Liver (tissue), 3 donors: Measurements from ENCODE around the gene UNC5A.

ENCODE experiments used
- CTCF ChIP-seq: fragments of 150-350 bp; IDR thresholded peaks from 2 replicates; pipeline ENCODE4 v1.5.1; 2017; ENCODE audit warnings: improper control_type of control experiment, low read depth, low read length; ENCODE audit not compliant: missing input control
- EGR1 ChIP-seq, 2 donors: IDR thresholded peaks; 2 replicates each; pipeline ENCODE4 v1.6.1; 2016 to 2018; ENCODE audit warnings: antibody characterized with exemption in 2 of 2, low read depth in 2 of 2
- GABPA ChIP-seq, 2 donors: IDR thresholded peaks in 1 of 2; conservative IDR thresholded peaks in 1 of 2; 2 replicates each; pipeline ENCODE4 v1.6.1; 2016; ENCODE audit warnings: antibody characterized with exemption in 2 of 2, mild to moderate bottlenecking in 1 of 2, moderate library complexity in 1 of 2
- HNF4A ChIP-seq, 2 donors: conservative IDR thresholded peaks; 2 replicates each; pipeline ENCODE4 v1.6.1; 2016; ENCODE audit warnings: antibody characterized with exemption in 2 of 2, mild to moderate bottlenecking in 2 of 2
- JUND ChIP-seq, 2 donors: IDR thresholded peaks; 2 replicates each; pipeline ENCODE4 v1.6.1; 2016; ENCODE audit warnings: antibody characterized with exemption in 2 of 2
- MAX ChIP-seq: IDR thresholded peaks from 2 replicates; pipeline ENCODE4 v1.6.1; 2016; ENCODE audit warnings: antibody characterized with exemption
- SP1 ChIP-seq: IDR thresholded peaks from 2 replicates; pipeline ENCODE4 v1.6.1; 2018; ENCODE audit warnings: antibody characterized with exemption, mild to moderate bottlenecking
- donor health status: healthy.
- donor health status: healthy.

DNA sequence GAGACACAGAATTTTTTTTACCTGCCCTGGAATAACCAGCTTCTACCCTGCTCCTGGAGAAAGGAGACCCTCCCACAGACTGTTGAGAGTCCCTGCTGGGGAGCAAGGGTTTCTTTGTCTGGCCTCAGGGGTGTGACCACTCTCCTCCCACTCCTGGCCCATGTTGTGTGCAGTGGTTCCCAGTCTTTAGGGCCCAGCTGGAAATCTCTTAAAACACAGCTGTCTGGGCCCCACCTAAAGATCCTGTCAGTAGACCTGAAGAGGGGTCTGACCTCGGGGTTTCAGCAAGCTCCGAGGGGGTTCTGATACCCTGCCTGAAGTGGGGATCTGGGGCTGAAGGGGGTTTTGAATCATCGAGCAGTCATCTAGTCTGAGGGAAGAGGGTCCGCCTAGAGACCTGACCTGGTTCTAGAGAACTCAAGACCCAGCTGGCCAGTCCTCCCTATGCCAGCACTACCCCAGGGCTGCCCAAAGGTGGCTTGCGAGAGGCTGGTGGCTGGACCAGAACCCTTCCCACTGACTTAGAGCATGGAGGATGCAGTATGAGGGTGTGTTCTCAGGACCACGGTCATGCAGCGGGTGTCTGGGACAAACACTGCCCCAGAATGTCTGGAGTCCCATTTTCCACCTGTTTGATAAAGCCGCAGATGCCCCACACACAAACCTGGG is 8.1 kb upstream of the UNC5A start:
- no peak for TF ChIP-seq CTCF
- TF ChIP-seq HNF4A (conservative IDR thresholded peaks at IDR 0.05): no peak
- TF ChIP-seq GABPA (IDR thresholded peaks at IDR 0.05 in 1 of 2, conservative IDR thresholded peaks at IDR 0.05 in 1 of 2): no peak
- TF ChIP-seq EGR1 (IDR thresholded peaks at IDR 0.05; ENCODE audit: low read depth in 2 of 2): no peak
- TF ChIP-seq JUND (IDR thresholded peaks at IDR 0.05): no peak
- no peak for TF ChIP-seq SP1
- no peak for TF ChIP-seq MAX
